NCI-H1930 (cell line): ENCODE measurements around the gene PHF5A.
"Not testable (repeated sequence)": the region's sequence is repeated elsewhere in the genome, so short reads cannot be mapped to it uniquely, and the experiment has no call there.

Source experiments
- DNase-seq, 2 experiments: peaks; one replicate each; lab custom pipeline; 2025; lab: John Stamatoyannopoulos, UW

PHF5A gene

DNA sequence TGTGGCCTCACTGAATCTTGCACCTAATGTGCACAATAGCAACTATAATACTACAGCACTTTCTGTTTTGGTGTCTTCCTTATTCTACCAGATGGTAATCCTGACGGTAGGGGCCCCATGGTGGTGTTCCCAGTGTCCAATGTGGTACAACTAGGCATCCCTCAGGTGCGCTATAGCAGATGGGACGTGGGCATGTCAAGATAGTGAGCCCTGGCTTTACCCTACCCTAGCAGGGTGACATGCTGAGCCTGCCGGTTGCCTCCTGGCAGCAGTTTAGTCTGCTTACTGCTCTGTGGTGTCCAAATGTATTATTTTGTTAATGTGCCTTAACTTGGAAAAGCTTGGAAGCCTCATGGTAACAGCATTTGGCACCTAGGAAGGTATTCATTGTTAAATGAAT, 19.6 kb upstream of the PHF5A start:
- no peak for DNase-seq

DNA sequence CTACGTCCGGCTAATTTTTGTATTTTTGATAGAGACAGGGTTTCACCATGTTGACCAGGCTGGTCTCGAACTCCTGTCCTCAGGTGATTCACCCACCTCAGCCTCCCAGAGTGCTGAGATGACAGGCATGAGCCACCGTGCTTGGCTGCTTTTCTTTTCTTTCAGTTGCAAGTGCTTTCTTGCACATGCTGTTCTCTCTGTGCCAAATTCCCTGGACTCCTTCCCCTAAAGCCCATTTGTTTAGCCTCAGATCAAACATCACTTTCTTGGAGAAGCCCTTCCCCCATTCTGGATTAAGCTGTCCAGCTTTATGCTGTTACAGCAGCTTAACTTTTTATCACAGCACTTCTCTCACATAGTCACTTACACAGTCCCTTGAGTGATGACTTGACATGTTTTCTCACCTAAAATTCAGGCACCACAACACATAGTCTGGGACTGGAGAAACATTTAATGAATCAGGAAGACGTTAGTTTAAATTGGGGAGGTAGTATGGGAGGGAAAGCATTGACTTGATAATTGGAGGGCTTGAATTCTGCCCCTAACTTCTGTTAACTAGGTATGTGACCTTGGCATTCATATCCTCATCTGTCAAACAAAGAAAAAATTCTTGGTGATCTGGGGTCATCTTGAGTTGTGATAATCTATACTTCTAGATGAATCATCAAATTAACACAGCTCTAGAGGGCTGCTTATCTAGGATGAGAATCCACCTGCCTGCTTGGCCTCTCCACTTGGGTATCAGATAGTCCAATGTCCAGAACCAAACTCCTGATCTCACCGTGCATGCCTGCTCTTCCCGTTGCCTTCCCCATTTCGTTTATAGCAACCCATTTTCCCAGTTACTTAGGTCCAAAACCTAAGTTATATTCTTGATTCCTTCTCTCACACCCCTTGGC, 18.8 kb upstream of the PHF5A start:
- DNase-seq, result no peak

DNA sequence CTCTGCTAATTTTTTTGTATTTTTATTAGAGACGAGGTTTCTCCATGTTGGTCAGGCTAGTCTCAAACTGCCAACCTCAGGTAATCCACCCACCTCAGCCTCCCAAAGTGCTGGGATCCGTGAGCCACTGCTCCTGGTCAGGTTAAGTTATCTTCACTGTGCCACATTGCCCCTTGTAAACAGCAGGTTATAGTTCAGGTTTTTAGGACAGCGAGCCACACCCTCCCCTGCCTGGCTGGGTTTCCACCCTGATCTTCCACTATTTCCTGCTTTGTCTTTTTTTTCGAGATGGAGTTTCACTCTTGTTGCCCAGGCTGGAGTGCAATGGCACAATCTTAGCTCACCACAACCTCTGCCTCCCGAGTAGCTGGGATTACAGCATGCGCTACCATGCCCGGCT, 16.5 kb upstream of the PHF5A start:
- DNase-seq, result no peak

DNA sequence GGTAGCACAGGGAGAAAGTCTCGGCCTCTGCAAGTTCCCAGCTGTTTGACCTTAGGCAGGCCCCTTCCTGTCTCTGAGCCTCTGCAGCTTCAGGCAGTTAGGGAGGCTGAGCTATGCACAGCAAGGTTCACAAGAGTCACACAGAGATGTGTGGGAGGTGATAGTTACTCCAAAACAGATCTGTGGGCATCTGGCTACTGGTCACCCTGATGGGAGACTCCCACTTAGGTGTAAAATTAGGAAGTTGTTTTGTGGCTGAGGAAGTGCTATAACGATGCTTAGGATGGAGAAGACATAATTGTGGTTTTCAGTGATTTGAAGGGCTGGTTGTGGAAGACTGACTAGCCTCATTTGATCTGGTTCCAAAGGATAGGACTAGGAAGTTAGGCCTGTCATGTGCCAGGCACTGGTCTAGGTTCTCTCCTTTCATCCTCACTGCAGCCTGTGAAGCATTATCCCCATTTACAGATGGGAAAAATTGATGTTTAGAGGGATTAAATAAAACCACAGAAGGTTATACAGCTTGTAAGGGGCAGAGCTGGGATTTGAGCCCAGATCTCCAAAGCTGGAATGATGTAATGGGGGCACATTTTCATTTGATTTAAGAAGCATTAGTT, 13.9 kb upstream of the PHF5A start:
- DNase-seq, result no peak

DNA sequence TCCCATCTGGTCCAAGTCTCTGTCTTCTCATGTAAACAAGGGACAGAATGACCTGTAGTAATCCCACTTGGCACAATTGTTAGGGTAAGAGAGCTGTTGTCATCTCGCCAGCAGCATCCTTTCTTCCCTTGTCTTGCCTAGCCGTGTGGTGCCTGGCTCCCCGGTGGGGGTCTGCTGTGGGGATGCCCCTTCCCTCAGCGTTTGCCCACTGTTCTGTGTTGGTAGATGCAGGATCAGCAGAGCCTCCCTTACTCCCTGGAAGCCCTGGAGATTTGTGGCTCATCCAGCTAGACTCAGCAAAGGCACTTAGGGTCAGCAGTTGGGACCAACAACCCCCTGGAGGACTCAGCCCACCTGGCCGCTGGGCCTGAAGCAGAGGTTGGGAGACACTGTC, 13.4 kb upstream of the PHF5A start:
- DNase-seq, result no peak

DNA sequence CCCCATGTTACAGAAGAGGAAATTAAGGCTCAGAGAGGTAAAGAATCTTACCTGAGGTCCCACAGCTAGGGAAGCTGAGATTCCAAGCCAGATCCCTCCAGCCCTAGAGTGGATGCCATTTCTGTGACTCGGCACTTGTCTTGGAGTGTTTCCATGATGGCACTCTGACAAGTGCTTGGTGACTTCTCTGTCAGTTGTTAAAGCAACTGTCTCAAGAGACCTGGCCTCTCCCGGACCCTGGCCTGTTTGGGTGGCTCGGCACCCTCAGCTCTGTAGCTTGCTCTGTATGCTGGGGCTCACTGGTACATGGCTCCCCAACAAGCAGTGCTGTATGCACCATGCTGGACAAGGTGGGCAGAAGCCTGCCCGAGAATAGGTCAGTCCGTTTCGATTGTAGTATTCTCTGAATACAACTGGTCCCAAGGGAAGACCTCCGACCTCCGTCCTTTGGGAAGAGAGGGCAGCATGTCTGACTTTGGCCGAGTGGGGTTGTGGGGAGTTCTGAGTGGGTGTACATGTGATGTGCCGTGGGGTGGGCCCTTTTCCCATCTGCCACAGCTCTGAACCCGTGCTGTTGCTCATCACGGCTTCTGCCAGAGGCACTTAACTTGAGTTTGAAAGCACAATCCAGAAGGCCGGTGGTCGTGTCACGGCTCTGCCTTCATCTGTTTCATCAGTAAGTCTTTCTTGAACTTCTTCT, 12.8 kb upstream of the PHF5A start:
- no peak for DNase-seq

DNA sequence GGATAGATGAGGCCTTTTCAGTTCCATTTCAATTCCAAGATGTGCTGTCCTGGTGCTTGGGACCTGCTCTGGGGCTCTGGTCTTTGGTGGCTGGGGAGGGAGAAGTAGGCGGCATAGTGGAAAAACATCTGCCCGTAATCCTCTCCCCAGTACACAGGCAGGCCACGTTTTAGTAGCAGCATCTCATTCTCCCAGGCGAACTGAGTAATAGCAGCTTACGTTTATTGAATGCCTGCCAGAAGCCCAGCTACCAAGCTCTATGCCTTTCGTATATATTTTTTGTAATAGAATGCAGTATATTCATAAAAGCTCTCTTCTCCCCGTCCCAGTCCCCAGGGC, 11.9 kb upstream of the PHF5A start:
- no peak for DNase-seq

DNA sequence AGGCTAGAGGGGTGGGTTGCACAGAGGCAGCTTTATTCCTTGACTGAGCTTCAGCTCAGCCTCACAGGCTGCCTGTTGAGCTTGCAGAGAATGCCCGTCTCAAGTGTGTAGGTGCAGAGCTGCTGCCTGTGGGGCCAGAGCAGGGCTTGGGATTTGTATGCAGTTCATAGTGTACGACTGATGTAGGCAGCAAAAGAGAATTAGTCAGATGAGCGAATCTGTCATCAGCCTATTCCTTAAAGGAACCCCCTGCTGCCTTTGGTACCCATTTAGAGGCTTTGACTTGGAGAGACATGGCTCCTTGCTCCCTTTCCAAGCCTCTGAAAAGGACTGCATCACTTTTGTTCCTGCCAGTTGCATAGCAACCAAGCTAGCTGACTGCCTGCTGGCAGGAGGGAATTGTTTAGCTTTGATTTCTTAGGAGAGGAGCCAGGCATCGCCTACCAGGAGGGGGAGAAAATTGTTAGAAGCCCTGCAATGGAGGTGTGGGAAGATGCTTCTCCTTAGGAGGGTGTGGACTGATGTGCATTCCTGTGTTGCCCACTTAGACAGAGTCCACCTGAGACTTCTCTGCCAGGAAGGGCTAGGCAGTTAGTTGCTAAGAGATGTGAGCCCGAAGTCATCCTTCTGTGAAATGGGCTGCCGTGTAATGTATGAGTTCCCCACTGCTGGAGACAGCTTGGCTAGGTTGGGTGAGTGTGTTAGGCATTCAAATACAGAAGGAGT, 11.3 kb upstream of the PHF5A start:
- no peak for DNase-seq

DNA sequence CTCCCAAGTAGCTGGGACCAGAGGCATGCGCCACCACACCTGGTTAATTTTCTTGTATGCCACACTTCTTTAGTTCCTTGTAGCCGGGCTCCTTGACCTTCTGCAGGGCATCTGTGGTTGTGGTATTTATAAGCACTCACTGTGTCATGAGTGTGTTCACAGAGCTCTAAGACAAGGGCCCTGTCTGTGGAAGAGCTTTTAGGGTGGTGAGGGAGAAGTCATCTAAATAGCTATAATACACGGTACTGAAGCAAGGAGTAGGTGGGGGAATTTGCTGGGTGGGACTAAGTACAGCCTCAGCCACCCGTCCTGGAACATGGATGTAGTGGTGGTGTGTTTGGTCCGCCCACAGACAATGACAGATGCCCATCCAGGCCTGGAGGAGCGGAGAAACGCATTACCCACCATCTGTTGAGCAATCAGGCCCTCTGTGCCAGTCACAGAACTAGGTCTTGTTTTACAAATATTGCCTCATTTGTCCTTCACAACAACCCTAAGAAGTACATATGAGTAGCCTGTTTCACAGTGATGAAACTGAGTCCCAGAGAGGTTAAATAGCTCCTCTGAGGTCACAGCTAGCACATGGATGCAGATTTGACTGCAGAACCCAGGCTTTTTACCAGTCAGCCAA, 10.5 kb upstream of the PHF5A start:
- DNase-seq, result no peak

DNA sequence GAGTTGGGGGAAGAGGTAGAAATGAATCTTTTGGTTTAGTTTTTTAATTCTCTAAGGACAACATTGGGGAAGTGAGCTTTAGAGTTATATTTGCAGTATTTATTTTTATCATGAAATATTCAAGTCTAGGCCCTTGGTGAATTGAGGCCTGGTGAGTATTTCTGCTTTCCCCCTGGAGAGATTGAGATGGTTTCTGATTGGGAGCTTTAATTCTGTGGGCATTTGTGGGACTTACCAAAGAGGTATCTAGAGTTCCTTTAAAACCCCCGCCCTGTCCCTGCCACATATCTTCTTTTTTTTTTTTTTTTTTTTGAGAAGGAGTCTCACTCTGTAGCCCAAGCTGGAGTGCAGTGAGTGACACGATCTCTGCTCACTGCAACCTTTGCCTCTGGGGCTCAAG, 10.0 kb upstream of the PHF5A start:
- no peak for DNase-seq

DNA sequence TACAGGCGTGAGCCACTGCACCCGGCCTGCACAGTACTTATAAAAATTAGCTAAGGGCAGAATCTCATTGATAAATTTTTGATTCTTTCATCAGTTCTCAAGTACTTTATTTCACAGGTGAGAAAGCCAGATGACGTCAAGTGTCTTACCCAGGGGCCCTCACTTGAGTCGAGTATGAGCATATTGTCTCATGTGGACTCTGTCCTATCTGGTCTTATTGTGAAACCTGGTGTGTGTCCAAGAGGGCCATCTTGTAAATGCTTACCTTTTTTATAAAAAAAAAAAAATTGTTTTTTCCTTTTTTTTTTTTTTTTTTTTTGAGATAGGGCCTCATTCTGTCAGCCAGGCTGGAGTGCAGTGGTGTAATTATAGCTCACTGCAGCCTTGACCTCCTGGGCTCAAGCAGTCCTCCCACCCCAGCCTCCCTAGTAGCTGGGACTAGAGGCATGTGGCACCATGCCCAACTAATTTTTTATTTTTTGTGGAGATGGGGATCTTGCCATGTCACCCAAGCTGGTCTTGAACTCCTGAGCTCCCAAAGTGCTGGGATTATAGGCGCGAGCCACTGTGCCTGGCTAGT, 6.5 kb upstream of the PHF5A start:
- DNase-seq, result no peak

DNA sequence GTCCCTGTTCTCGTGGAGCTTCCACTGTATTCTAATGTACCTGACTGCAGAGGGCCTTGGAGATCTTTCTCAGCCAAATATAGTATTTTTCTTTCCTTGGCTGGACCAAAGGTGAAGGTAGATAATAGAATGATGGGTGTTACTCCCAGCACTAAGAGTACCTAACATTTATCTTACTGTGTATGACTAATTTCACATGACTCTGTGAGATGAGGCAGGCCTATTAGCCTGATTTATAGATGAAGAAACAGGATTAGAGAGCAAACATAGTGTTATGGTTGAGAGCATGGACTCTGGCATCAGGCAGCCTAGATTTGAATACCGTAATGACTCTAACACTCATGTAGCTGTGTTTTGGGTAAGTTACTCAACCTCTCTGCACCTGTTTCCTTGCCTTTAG, 3.1 kb upstream of the PHF5A start:
- no peak for DNase-seq

DNA sequence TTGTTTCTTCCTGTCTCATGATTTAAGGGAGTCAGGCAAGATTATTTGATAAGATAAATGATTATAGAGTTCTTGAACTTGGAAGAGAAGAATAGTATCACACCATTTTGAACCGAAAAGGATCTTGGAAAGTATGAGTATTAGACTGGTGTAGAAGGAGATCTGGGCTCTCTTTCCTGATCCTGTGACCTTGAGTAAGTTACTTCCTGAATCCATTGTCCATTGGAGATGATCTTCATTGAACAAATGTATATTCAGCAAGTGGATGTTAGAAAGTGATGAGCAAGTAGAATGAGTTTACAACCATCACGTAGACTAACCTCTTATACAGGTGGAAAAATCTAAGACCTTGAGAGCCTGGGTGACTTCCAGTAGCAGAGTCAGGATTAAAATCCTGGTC, 2.4 kb upstream of the PHF5A start:
- no peak for DNase-seq

DNA sequence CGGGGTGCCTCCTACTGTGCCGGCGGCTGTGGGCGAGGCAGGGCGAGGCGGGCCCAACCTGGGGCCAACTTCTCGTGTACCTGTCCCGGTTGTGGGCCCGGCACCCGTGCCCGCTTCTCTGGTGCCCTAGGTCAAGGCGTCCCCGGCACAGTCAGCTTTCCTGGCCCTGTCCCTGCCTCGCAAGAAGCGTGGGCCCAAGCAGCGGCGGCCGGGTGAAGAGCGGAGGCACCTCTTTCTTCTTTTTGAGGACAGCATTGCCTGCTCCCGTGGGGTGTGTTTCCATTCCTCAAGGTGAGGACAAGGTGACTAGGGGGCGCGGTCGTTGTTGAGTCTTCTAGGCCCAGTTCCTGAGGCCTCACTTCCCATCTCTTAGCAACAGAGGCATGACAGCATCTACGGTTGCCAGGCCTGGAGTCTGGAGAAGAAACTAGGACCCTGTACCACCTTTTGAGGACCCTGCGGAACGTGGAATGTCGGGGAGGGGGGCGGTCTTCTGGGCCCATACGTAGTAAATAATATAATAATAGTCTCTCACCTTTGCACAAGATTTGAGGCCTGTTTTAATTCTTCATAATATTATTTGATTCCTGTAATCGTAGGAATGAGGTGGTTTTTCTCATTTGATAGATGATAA, 843 bp upstream of the PHF5A start:
- peak in 1 of 2 experiments; percentile 31 for DNase-seq

DNA sequence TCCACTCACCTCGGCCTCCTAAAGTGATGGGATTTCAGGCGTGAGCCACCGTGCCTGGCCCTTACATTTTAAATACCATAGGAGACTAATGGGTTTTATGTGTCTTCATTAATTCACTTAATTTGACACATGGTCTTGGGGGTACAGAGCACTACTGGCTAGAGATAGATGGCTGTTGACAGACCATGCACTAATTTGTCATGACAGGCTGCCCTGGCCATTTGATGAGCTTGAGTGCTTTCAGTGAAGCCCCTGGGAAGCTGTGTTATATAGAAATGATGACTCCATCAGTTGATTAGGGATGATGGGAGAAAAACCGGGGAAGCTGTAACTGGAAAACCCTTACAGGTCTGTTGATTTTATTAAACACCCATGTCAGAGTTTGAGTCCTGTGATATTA, 6.6 kb downstream of the PHF5A start:
- DNase-seq, result no peak

DNA sequence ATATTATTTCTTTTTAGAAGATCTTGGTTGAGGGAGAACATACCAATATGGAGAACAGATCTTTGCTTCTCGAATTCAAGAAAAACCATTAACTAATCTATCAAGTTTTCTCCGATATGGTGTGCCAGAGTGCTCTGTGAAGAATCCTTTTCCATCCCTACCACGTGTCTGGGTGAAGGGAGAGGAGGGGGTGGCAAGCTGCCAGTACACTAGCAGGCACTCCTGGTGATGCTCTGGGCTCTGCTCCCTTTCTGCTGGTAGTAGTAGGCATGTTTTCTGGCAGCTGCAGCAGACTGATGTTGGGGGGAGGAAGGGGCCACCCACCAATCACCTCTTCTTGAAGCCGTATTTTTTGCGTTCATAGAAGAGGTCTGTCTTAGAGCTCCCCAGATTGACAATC, 8.4 kb downstream of the PHF5A start:
- not testable (repeated sequence) for DNase-seq

DNA sequence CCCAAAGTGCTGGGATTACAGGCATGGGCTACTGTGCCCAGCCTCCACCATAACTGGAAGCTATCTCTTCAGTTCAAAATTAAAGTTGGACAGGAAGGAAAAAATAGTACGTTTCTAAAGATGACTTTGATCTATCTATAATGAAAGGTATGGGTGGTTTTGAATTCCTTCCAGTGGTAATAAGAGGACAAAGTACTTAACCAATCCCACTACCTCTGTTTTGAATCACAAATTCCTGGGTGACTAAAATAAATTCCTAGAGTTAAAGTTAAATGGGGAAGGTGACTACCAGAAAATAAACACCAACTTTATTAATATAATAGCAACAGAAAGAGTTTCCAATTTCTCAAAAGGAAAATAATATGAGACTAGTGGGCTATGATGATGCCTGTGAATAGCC, 9.1 kb downstream of the PHF5A start:
- no peak for DNase-seq

DNA sequence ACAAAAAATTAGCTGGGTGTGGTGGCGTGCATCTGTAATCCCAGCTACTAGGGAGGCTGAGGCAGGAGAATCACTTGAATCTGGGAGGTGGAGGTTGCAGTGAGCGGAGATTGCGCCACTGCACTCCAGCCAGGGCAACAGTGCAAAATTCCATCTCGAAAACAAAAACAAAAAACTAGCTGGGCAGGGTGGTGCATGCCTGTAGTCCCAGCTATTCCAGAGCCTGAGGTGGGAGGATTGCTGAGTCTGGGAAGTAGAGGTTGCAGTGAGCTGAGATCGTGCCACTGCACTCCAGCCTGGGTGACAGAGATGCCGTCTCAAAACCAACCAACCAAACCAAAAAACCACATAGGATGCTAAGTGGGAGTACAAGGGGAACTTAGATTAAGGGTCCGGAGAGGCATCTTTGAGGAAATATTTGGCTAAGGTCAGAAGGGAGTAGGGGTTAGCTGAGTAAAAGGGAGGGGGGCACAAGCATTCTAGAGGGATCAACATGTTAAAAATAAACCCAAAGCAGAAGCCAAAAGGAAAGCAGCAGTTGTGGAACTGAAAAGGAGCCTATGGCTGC, 10.2 kb downstream of the PHF5A start:
- DNase-seq, result no peak

DNA sequence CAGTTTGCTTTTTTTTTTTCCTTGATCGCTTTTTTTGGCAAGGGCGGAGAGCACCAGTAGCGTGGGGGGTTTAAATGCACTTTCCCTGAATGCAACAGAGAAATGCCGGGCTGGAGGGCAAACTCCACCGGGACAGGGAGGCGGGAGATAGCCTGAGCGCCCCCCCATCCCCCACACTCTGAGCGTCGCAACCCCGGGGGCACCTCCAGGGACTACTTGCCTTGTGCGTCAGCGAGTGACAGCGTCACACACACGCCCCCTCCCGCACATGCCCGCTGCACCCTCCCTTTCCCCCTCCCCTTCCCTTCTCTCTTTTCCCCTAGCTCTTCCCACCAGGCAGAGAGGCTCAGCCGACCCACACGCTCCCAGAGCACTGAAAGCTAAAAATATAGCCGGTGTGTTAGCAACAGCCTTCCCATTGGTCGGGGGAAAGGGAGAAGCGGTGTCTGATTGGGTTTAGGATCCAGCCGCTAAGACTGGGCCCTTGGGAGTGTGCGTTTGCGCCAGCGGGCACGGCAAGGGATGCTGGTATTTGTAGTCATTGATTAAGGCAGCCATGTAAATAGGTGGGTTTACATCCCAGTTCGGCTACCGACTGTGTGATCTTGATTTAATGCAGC, 20.2 kb downstream of the PHF5A start:
- peak; percentile 96 to 98 for DNase-seq

DNA sequence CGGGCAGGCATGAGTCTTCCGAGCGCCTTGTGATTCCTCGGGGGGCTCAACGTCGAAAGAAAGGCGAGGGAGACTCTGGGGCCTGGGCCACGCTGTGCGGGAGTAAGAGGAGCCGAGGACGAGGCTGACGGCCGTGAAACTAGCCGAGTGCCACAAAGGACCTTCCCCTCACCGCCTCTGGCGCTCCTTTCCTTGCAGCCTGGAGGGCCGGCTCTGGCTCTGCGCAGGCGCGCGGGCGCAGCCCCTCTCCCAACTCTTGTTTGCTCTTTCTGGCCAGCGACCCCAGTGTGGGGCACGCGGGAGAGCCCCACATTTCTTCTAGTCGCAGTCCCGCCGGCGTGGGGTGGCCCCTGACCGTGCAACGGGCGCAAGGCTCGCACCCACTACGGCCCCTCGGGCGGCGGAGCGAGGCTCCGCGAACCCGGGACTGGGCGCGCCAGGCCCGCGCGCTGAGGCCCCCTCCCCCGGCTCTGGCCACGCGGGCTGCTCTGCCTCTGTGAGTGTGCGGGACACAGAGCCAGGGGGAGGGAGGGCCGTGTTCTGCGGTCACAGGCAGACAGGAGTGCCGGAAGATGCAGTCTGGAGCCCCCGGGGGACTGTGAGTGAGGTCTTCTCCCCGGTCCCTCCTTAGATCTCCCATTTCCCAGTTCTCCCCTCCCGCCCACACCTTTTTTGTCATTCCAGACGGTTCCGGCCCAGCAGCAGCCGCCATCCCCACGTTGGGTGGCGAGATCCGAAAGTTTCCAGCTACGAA, 20.9 kb downstream of the PHF5A start:
- DNase-seq, result peak; percentile 38 to 46
